ENCODE results near the gene LGI4.
A peak's percentile ranks its signal among the peaks of the same experiment; 100 is the strongest.

Gene LGI4

GRCh38 chr19:35134601-35135242 lies at the start of gene LGI4:
Gene LGI4, minus strand, starts transcription at chr19:35135059. Its CDS starts 379 bp downstream, at chr19:35134680.
- no peak within 1 kb of the TSS for H3K27ac ChIP-seq (ENCODE audit: low read length)
- no peaks in the 10 kb centered on the region for H3K9me3 ChIP-seq (replicated peaks; ENCODE audit: insufficient read depth, low read length)
- no peaks in the 10 kb centered on the region for H3K9me2 ChIP-seq (replicated peaks; ENCODE audit: insufficient read depth, low read length)
- H3K4me1 ChIP-seq (ENCODE audit: low read length), result 0 out of 2 replicates have a peak, but pooled peaks cover 8% of the 10 kb centered on the region
- no peak within 1 kb of the TSS for H3K9ac ChIP-seq (ENCODE audit: low read length)
- no peaks in the 10 kb centered on the region for H3F3A ChIP-seq (ENCODE audit: insufficient read depth, low read length)
- H3K36me3 ChIP-seq (replicated peaks; ENCODE audit: insufficient read depth, low read length), result no peaks in the 10 kb centered on the region
- H3K79me2 ChIP-seq (ENCODE audit: low read length), result no peaks in the 10 kb centered on the region
- no peak for TF ChIP-seq EZH2 (optimal IDR thresholded peaks at IDR 0.05; ENCODE audit: low read depth, low read length)
- no peak for TF ChIP-seq EZH2phosphoT487 (IDR thresholded peaks at IDR 0.05; ENCODE audit: low read length)
- no peak for TF ChIP-seq CTCF (IDR thresholded peaks at IDR 0.05; ENCODE audit: low read length)
- DNase-seq, result no peak
- H3K4me2 ChIP-seq (ENCODE audit: low read depth, low read length), result peak within 1 kb of the TSS; percentile 26
- no peaks in the 10 kb centered on the region for H4K20me1 ChIP-seq (ENCODE audit: insufficient read depth, low read length)
- H3K27me3 ChIP-seq (replicated peaks; ENCODE audit: insufficient read depth, low read length), result peaks cover 64% of the 10 kb centered on the region
- no peak within 1 kb of the TSS; the same call in 1 of the 2 replicates for H3K4me3 ChIP-seq (ENCODE audit: low read length)
- no peak within 1 kb of the TSS for H2AFZ ChIP-seq (ENCODE audit: low read length)

GRCh38 chr19:35184267-35184666 lies 49.4 kb upstream of the LGI4 start:
- TF ChIP-seq EZH2phosphoT487 (IDR thresholded peaks at IDR 0.05; ENCODE audit: low read length), result no peak
- TF ChIP-seq EZH2 (optimal IDR thresholded peaks at IDR 0.05; ENCODE audit: low read depth, low read length), result no peak
- no peak for TF ChIP-seq CTCF (IDR thresholded peaks at IDR 0.05; ENCODE audit: low read length)
- Histone ChIP-seq H3K79me2 (ENCODE audit: low read length) (no peaks in the 10 kb centered on the region), H3K27me3 (replicated peaks; ENCODE audit: insufficient read depth, low read length) (no peaks in the 10 kb centered on the region), H3K9me3 (replicated peaks; ENCODE audit: insufficient read depth, low read length) (no peaks in the 10 kb centered on the region), H3K36me3 (replicated peaks; ENCODE audit: insufficient read depth, low read length) (no peaks in the 10 kb centered on the region), H3K27ac (ENCODE audit: low read length) (no peak overlapping the region), H2AFZ (ENCODE audit: low read length) (no peak overlapping the region), H3K4me3 (ENCODE audit: low read length) (no peak overlapping the region), H3K9me2 (replicated peaks; ENCODE audit: insufficient read depth, low read length) (no peaks in the 10 kb centered on the region), H3F3A (ENCODE audit: insufficient read depth, low read length) (no peaks in the 10 kb centered on the region), H3K4me1 (ENCODE audit: low read length) (no peaks in the 10 kb centered on the region), H3K4me2 (ENCODE audit: low read depth, low read length) (no peak overlapping the region), H4K20me1 (ENCODE audit: insufficient read depth, low read length) (no peaks in the 10 kb centered on the region), H3K9ac (ENCODE audit: low read length) (no peak overlapping the region)
- DNase-seq, result no peak

GRCh38 chr19:35181387-35181786 lies 46.5 kb upstream of the LGI4 start:
- H4K20me1 ChIP-seq (ENCODE audit: insufficient read depth, low read length), result no peaks in the 10 kb centered on the region
- no peak overlapping the region for H3K4me2 ChIP-seq (ENCODE audit: low read depth, low read length)
- no peaks in the 10 kb centered on the region for H3K9me3 ChIP-seq (replicated peaks; ENCODE audit: insufficient read depth, low read length)
- H3K36me3 ChIP-seq (replicated peaks; ENCODE audit: insufficient read depth, low read length), result no peaks in the 10 kb centered on the region
- DNase-seq, result no peak
- H3K9ac ChIP-seq (ENCODE audit: low read length), result no peak overlapping the region
- no peaks in the 10 kb centered on the region for H3K4me1 ChIP-seq (ENCODE audit: low read length)
- H3K79me2 ChIP-seq (ENCODE audit: low read length), result no peaks in the 10 kb centered on the region
- no peaks in the 10 kb centered on the region for H3K9me2 ChIP-seq (replicated peaks; ENCODE audit: insufficient read depth, low read length)
- TF ChIP-seq EZH2phosphoT487 (IDR thresholded peaks at IDR 0.05; ENCODE audit: low read length) (no peak), EZH2 (optimal IDR thresholded peaks at IDR 0.05; ENCODE audit: low read depth, low read length) (no peak), CTCF (IDR thresholded peaks at IDR 0.05; ENCODE audit: low read length) (no peak)
- no peak overlapping the region for H3K27ac ChIP-seq (ENCODE audit: low read length)
- no peaks in the 10 kb centered on the region for H3K27me3 ChIP-seq (replicated peaks; ENCODE audit: insufficient read depth, low read length)
- H3K4me3 ChIP-seq (ENCODE audit: low read length), result no peak overlapping the region
- H2AFZ ChIP-seq (ENCODE audit: low read length), result no peak overlapping the region
- no peaks in the 10 kb centered on the region for H3F3A ChIP-seq (ENCODE audit: insufficient read depth, low read length)
